RWPE1 (cell line): ENCODE results near the gene GCLC.

Experiments
- CTCF ChIA-PET: fragments of 350-600 bp; sonication (Branson Sonifier 250); formaldehyde crosslinking; extraction: SDS; loops from one replicate; lab custom pipeline; 2021; lab: Yijun Ruan, JAX
- POLR2A ChIA-PET: fragments of 400-600 bp; formaldehyde crosslinking; extraction: SDS; loops from one replicate; lab custom pipeline; 2020; ENCODE audit warnings: antibody characterized with exemption; ENCODE audit not compliant: low non-redundant PET; lab: Yijun Ruan, JAX
- DNase-seq: peaks from one replicate; pipeline ENCODE4 v3.0.0; 2012; ENCODE audit warnings: low spot score
- H3K27ac ChIP-seq: fragments of 450-650 bp; 2 replicates; pipeline ENCODE4 v1.5.1; 2017
- TF ChIP-seq, protein P1 (sequence below): fragments of 450-650 bp; conservative IDR thresholded peaks from 2 replicates; pipeline ENCODE4 v1.5.1; 2017; ENCODE audit warnings: low read depth, mild to moderate bottlenecking

GCLC gene

DNA sequence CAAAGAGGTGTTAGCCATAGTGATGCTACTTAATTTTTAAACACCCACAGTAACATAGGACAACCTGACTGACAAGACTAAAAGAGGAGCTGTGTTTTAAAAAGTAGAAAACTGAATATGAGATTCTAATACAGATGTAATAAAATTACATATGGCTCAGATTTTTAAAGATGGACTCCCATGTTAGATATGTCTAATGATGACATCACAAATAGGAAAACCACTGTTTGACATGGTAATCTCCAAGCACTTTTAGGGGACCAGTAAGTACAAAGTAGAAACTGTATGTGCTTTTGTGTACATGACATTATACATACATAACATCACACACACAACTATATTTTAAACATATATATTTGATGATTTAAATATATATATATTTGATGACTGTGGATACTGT lies 16.8 kb downstream of the GCLC start:
- H3K27ac ChIP-seq = no peak overlapping the region
- ChIA-PET POLR2A (no interaction called here), CTCF (interaction anchor here (0.7 kb wide), 1 partner anchor 10 kb away, joined by 3 read pairs; no protein-coding TSS in a partner anchor)
- no peak for DNase-seq
- TF ChIP-seq, protein P1, sequence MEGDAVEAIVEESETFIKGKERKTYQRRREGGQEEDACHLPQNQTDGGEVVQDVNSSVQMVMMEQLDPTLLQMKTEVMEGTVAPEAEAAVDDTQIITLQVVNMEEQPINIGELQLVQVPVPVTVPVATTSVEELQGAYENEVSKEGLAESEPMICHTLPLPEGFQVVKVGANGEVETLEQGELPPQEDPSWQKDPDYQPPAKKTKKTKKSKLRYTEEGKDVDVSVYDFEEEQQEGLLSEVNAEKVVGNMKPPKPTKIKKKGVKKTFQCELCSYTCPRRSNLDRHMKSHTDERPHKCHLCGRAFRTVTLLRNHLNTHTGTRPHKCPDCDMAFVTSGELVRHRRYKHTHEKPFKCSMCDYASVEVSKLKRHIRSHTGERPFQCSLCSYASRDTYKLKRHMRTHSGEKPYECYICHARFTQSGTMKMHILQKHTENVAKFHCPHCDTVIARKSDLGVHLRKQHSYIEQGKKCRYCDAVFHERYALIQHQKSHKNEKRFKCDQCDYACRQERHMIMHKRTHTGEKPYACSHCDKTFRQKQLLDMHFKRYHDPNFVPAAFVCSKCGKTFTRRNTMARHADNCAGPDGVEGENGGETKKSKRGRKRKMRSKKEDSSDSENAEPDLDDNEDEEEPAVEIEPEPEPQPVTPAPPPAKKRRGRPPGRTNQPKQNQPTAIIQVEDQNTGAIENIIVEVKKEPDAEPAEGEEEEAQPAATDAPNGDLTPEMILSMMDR = no peak

DNA sequence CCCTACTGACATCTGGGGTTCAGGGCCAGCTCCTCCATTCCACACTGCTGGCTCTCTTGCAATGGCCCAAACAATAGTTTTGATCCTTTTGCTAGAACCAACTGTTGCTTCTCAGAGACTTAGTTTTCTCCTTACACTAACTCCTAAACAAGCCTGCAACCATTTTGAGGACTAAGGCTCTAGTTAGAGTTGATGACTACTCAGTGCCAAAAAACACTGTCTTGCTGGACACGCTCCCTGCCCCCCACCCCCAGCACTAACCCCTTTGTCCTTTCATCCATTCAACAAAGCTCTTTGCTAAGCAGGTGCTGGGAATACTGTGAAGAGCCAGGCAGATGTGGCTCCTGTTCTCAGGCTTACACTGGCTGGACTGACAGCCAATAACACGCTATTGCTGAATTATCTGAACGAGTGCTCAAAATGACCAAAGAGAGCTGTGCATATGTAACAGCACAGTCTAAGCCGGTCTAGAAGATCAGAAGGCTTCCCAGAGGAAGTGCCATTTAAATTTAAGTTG lies 17.6 kb downstream of the GCLC start:
- TF ChIP-seq, protein P1 = no peak
- ChIA-PET POLR2A (no interaction called here), CTCF (interaction anchor here (0.5 to 0.7 kb wide), 3 partner anchors 11 to 431 kb away, joined by 3 read pairs; no protein-coding TSS in a partner anchor)
- DNase-seq = no peak
- H3K27ac ChIP-seq = peak overlapping the region; percentile 67

DNA sequence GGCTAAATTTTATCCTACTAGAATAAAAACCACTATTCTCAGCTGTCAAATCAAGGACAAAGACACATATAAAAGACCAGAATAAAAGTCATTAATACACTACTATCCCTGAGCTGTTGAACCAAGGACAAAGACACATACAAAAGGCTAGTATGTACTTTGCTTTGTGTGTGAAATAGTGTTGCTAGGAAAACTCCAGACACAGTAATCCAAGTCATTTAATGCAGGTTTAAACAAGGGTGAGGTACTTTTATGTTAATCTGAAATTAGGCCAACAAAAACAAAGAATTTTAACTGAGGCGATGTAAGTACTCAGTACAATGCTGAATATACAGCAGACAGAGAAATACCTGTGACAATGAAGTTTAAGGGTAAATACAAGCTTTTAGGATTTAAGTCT lies 18.9 kb downstream of the GCLC start:
- TF ChIP-seq, protein P1 = no peak
- DNase-seq = no peak
- POLR2A ChIA-PET = no interaction called here
- peak overlapping the region; percentile 67 for H3K27ac ChIP-seq
- CTCF ChIA-PET = no interaction called here

DNA sequence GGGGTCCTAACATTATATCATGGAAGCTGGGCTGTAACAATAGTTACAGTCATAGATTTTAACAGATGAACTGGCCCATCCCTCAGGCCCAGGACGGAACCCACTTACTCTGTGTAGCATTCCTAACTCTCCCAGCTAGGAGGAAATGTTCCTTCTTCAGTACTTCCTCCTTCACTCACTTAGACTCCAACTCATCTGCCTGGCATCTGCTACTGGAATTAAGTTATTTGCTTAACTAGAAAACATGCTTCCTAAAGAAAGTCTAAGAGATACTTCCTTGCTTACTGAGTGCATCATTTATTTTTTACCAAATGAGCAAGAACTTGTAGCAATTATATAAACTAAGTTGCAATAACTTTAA lies 20.5 kb downstream of the GCLC start:
- CTCF ChIA-PET = interaction anchor here (0.6 kb wide), 1 partner anchor 106 kb away, joined by 4 read pairs; no protein-coding TSS in a partner anchor
- no peak overlapping the region for H3K27ac ChIP-seq
- POLR2A ChIA-PET = no interaction called here
- DNase-seq = peak; percentile 42
- TF ChIP-seq, protein P1 = no peak

DNA sequence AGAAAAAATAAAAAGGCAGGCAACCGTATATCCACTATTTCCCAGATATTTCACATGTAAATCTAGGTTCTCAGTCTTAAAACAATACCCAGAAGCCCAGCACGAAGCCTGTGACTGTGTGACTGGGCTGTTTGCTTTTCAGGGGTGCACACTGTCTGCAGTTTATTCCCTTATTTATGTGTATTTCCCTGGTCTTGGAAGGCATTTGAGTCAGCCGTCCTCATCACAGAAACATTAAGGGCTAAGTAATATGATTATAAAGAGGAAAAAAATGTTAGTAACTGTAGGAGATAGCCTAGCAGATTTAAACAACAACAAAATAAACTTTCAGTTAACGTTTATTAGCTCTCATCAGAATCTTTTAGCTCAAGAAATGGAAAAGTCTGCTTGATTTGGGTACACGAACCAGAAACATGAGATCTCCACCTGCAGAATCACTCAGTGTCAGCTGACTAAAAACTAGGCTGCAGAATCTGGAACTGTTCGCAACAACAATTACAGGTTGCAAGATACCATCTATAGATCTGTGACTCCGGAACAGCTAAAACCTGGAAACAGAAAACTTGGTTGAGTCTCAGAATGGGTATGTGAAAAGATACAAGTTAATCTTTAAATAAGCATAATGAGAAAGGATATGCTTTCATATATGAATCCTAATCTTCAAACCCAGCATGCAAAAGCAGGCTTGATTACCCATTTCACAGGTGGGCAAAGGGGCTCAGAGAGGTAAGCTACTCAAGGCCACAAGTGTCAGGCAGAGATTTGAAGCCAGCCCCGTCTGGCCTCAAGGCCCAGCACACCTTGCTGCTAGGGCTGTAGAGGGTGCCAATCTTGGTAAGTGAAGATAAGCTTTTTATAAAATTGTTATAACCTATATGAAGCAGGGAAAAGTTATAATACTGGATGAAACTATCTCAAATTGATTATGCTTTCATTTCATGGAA lies 21.1 kb downstream of the GCLC start:
- TF ChIP-seq, protein P1 = no peak
- no peak overlapping the region for H3K27ac ChIP-seq
- ChIA-PET CTCF (interaction anchor here (0.6 kb wide), 1 partner anchor 107 kb away, joined by 4 read pairs; no protein-coding TSS in a partner anchor), POLR2A (no interaction called here)
- DNase-seq = no peak

DNA sequence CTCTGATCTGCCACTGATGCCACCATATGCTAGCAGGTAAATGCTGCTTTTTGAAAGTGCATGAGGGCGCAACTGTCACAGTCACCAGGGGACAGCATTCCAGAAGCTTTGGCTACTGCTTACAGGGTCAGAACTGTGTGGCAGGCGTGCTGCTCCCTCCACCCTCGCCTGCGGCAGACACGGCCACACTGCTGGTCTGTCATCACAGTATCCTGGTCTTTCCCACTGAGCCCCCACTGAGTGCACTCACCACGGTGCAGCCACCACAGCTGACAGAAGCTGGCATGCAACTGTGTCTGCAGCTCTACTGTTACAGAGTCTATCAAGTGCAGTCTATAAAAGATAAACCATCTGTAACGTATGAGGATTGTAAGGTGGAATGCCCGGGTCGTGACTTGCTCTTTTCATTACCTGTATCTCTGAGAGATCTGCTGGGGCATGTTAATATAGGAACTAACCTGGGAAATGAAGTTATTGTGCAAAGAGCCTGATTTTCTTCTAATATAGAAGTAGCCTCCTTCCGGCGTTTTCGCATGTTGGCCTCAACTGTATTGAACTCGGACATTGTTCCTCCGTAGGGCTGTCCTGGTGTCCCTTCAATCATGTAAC lies 24.5 kb downstream of the GCLC start:
- no peak overlapping the region for H3K27ac ChIP-seq
- CTCF ChIA-PET = no interaction called here
- DNase-seq = no peak
- TF ChIP-seq, protein P1 = no peak
- POLR2A ChIA-PET = no interaction called here
